Activated CD8-positive, alpha-beta memory T cell treated with anti-CD3 and anti-CD28 coated beads for 48 hours (primary cell): ENCODE results near the gene CCDC13.

Source experiments
- DNase-seq, 3 experiments: peaks; one replicate each; pipeline ENCODE4 v3.0.0-alpha.2; 2020; ENCODE audit warnings: low read depth in 2 of 3, low spot score in 2 of 3

The CCDC13 gene

DNA sequence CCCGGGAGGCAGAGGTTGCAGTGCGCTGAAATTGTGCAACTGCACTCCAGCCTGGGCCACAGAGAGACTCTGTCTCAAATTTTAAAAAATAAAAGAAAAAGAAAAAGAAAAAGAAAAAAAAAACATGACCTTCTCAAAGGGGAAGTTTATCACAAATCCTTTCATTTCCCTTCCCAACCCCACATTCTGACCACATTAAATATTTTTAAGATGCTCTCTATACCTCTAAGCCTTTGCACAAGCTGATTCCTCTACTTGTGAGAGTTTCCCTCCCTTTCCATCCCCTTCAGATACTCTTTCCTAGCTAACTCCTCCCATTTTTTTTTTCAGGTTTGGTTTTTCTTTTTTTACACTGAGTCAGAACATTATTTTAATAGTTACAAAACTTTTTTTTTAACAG lies 27.2 kb upstream of the CCDC13 start:
- no peak for DNase-seq

DNA sequence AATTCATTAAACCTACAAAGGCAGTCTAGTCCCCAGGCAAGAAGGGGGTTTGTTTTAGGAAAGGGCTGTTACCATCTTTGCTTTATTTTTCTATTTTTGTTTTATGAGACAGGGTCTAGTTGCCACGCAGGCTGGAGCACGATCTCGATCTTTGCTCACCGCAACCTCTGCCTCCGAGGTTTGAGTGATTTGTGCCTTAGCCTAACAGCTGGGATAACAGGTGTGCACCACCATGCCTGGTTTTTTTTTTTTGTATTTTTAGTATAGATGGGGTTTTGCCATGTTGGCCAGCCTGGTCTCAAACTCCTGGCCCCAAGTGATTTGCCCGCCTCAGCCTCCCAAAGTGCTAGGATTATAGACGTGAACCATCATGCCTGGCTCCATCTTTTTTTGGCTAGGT lies 26.3 kb upstream of the CCDC13 start:
- DNase-seq: no peak

DNA sequence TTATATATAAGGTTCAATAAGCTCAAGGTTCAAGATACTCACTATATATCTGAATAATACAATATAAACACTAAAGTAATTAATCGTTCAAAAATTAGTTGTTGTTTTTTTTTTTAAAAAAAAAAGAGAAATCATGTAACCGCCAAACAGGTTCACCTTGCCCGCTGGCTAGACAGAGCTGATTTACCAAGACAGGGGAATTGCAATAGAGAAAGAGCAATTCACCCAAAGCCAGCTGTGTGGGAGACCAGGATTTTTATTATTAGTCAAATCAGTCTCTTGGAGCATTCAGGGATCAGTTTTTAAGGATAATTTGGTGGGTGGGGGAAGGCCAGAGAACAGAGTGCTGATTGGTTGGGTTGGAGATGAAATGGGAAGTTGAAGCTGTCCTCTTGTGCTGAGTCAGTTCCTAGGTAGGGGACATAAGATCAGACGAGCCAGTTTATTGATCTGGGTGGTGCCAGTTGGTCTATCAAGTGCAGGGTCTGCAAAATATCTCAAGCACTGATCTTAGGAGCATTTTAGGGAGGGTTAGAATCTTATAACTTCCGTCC lies 23.4 kb upstream of the CCDC13 start:
- DNase-seq: no peak

DNA sequence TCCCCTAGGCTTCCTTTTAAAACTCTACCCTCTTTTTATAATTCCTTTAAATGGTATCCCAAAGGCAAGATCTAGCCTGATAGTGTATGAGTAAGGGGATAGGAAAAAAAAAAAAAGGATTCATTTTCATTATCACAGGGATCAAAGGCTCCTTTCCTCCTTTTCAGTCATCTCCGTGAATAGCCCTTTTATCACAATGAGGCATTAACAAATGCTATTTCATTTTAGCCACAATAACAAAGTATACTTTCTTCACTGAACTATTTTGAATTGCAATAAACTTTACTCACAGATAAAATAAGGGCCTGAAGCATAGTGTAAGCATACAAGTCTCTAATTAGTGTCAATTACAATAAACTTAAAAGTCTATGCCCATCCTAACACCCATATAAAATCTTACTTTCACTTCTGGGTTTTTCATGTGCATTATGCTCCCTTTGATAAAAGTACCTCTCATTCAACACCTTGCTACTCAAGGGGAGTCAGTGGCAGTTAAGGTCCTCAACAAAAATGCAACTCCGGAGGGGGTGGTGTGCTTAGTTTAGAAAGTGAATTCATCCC lies 22.6 kb upstream of the CCDC13 start:
- DNase-seq: no peak

DNA sequence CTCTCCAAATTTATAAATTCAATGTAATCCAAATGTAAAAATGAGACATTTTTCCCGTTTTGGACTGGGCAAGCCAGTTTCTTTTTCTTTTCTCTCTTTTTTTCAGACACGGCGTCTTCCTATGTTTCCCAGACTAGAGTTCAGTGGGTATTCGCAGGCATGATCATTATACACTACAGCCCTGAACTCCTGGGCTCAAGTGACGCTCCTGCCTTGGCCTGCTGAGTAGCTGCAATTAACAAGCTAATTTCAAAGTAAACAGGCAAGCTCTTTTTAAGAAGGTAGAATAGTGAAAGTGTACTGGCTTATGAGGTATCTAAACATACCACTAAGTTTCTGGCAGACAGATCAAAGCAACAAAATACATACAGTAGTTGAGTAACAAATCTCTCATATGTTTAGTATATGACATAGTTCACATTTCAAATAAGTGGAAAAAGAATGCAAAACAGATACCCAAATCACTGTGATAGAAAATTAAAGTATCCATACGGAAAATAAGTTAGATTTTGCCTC lies 17.7 kb upstream of the CCDC13 start:
- DNase-seq: no peak

DNA sequence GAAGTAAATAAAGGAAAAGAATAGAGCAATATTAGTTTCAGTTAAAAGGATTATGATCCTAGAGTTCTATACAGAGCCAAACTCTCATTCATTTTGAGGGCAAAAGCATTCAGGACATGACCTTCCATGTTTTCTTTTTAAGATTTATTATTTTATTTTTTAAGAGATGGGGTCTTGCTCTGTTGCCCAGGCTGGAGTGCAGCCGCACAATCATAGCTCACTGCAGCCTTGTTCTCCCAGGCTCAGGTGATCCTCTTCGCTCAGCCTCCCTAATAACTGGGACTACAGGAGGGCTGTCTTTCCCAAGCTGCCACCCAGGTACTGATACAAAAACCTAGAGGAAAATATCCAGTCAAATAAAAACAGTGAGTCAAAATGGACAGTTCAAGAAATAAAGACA lies 13.6 kb upstream of the CCDC13 start:
- DNase-seq: no peak

DNA sequence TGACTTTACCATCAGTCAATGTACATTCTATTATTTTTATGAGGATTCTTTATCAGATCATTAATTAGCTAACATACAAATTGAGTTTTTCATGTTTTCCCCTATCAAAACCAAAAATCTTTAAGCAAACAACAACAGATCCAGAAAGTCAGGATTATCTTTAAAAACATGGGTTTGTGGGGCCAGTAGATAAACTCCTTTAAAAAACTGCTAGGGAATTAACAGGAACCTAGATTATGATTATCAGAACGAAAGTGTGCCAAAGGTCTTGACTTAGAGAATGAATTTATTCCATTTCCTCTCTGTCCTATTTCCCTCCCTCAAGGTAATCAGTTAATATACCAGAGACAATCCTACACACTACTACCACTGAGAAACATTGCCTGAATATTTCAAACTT lies 13.2 kb upstream of the CCDC13 start:
- DNase-seq: no peak

DNA sequence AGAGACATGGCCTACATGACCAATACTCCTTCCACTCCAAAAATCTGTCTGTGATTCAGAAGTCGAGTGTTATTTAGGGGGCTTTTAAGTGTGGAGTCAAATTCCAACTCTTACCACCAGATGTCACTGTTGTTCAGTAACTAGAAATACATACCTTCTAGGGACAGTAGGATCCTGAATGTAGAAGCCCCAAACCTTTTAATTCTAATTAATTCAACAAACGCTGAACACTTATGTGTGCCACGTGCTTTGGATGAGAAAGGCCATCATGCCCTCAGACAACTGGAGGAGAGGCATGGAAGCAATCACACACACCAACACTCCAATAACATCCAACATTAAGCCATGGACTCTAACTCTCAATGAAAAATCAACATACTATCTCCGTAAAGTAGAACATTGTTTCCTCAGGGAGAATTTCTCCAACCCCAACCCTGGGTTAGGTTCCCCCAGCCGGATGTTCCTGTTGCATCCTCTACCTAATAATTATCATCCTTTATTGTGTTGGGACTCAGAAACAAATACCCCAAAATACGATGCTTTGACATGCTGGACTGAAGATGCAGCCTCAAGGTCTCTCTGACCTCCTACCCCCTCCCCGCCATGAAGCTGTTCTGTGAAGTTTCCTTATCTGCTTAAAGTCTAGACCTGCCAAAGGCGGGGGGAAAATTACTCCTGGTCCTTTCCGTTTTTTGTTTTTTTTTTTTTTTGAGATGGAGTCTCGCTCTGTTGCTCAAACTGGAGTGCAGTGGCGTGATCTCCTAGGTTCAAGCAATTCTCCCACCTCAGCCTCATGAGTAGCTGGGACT lies 8.0 kb upstream of the CCDC13 start:
- peak in 1 of 3 experiments; percentile 19 for DNase-seq

DNA sequence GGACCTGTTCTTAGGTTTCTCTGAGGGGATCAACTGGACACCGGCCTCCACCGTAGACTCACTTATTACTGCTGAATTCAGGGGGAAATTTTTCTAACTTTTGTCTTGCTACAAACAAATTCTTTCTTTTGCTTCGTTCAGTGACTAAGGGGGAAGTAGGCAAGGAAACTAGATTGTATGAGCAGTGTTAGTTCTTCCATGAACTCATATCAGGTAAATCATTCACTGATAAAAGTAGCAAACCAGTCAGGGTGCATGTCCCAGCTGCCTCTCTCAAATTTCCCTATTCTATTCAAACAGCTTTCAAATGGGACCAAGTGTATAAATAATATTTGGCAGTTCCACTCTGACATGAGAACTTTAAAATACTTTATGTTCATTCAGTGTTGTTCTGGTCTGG lies 7.3 kb upstream of the CCDC13 start:
- DNase-seq: no peak

DNA sequence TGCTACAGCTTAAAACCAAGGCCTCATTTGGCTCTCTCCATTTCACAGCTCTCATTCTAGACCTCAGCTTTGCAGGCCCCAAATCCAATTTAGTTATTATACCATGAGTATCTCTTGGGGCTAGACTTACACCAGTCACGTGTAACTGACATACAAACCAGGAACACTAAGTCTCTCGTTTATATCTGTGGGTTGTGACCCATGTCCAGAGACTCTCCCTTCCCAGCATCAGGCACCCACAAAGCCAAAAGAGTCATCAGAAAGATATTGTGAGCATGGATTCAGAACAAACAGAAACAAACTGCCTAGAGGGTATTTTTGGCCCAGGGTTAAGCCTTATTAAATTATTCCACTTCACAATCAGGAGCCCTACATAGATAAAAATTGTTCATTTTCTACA lies 5.6 kb upstream of the CCDC13 start:
- no peak for DNase-seq

DNA sequence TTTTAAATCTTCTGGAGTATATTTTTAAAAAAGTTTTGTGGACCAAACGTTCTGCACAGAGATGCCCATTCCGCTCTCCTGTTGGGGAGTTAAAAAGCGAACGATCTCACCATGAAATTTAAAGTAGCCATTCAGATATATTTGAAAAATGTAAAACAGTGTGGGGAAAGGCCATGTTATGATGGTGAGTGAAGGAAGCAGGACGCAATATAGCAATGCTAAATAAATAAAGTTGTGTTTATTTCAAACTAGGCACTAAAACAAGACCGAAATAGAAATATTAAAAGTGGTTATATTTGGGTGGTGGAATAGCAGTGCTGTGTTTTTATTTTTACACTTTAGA lies 327 bp upstream of the CCDC13 start:
- DNase-seq: no peak

DNA sequence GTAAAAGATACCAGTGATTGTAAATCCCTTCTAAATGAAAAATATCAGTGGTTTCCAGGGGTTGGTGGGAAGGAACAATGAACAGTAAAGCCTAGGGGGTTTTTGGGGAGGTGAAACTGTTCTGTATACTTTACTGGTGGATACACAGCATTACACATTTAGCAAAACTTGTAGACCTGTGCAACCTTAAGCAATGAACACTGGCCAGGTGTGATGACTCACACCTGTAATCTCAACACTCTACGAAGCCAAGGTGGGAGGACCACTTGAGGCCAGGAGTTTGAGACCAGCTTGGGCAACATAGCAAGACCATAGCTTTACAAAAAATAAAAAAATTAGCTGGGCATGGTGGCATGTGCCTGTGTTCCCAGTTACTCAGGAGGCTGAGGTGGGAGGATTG lies 1.8 kb downstream of the CCDC13 start:
- DNase-seq: no peak

DNA sequence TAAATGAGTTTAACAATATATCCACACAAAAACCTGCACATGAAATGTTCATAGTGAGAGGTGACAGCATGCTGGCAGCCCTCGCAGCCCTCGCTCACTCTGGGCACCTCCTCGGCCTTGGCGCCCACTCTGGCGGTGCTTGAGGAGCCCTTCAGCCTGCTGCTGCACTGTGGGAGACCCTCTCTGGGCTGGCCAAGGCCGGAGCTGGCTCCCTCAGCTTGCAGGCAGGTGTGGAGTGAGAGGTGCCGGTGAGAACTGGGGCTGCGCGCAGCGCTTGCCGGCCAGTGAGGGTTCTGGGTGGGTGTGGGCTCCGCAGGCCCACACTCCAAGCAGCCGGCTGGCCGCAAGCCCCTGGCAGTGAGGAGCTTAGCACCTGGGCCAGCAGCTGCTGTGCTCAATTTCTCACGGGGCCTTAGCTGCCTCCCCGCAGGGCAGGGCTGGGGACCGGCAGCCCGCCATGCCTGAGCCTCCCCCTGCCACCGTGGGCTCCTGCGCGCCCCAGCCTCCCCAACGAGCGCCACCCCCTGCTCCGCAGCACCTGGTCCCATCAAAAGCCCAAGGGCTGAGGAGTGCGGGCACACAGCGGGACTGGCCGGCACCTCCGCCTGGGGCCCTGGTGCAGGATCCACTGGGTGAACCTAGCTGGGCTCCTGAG lies 3.4 kb downstream of the CCDC13 start:
- no peak for DNase-seq

DNA sequence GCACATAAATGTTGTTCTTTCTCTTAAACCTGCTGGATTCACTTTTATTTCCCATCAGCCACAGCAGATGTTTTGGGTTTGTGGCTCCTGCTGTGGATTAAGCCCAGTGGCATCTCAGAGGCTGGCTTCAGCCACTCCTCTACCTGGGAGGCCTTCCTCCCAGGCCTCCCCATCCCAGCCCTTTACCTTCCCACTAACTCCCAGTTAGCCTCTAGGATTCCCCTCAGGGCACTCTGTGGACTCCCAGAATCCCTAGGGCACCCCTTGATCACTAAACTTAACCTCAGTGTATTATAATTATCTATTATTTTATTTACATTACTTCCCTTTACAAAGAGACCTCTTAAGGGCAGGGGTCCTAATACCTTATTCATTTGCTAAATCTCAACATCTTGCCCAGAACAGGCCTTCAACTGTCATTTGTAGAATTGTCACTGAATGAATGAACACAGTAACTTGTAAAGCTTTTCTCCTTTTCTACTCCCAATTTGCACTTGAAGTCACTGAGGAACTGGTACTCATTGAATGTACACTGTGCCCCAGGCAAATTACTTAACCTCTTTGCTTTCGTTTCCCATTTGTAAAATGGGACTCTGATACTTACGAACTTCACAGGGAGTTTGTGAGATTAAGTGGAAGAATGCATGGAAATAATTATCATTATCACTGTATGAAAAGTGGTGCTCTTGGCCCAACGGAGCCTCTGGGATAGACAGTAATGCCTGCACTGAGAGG lies 8.3 kb downstream of the CCDC13 start:
- DNase-seq: no peak

DNA sequence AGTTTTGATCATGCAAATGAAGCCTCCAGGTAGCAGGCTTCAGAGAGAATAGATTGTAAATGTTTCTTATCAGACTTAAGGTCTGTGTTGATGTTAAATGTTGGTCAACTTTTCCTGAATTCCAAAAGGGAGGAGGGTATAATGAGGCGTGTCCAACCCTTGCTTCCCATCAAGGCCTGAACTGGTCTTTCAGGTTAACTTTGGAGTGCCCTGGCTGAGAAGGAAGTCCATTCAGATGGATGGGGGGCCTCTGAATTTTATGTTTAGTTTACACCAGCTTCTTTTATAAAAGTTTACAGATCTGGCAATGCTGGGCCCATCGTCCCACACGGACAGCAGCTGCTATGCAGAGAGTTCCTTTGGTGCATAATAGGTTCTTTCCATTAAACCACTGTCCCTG lies 8.9 kb downstream of the CCDC13 start:
- DNase-seq: no peak

DNA sequence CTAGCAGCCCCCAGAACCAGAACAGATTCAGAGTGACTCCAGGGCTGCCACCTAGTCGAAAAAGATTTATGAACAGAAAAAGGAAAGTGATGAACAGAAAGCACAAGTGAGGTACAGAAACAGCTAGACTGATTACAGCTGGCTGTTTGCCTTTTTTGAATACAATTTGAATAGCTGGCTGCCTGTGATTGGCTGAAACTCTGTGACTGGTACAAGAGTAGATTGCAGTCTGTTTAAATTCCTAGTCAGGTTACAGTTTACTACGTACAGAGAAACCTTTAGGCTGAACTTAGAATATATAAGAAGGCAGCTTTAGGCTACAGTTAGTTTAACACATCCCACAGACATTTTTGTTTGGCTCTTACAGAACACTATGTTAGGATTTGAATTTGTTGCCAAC lies 10.0 kb downstream of the CCDC13 start:
- no peak for DNase-seq

DNA sequence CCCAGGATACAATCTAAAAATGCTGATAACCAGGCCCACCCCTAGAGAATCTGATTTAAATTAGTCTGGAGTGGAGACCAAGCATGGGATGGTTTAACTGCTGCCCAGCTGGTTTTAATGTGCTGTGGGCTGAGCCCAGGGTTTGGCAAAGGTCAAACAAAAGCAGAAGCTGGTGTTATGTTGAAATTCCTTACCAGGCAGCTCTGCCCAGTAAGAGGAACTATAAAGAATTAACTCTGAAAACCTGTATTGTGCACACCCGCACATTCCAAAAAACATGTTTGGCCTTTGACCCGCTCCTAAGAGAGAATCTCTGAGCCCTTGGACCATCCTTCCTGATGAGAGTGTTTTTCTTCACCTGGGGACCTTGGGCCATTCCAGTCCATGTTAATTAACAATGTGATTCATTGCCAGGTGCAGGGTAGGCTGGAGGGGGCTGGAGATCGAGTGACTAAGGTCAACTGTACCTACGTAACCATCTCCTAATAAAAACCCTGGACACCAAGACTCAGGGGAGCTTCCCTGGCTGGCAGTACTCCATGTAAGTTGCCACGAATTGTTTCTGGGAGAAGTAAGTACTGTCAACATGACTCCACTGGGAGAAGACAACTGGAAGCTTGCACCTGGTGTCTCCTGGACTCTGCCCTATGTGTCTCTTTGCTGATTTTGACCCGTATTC lies 10.9 kb downstream of the CCDC13 start:
- no peak for DNase-seq

DNA sequence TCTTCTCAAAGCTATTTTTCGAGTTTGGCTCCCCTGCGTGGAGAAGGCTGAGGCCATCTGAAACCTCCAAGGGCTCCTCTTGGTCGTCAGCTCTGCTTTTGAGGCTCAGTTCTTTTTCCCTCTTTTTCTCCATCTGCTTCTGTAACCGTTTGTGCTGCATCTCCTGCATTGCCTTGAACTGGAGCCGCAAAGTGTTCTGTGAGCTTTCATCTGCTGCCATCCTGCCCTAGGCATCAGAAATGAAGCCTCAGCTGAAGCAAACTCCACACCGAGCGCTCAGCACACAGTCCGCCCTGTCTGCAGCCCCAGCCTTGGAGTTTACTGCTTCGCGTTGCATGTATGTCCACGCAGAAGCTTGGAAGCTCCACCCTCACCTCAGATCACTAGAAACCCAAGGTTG lies 14.9 kb downstream of the CCDC13 start:
- DNase-seq: no peak

DNA sequence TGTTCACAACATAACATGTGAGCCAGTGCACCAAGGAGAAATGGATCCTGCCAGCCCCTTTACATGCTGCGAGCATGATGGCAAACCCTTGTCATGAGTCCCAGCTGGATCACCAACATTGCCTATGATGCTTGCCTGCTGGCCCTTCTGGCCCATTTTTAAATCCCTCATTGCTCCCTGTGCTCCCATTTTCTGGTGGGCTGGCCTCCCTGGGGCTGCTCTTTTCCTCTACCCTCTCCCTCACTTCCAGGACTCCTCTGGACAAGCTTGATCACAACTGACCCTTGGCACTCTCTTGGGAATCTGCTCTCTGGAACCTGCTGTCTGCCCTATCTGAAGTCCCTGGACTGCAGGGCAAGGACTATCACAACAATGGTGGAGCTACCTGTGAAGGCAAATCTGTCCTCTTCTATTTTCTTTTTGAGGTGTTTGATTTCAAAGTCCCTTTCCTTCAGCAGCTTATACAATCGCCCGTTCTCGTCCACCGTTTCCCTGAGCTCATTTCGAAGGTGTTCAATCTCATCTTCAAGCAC lies 16.3 kb downstream of the CCDC13 start:
- DNase-seq: no peak

DNA sequence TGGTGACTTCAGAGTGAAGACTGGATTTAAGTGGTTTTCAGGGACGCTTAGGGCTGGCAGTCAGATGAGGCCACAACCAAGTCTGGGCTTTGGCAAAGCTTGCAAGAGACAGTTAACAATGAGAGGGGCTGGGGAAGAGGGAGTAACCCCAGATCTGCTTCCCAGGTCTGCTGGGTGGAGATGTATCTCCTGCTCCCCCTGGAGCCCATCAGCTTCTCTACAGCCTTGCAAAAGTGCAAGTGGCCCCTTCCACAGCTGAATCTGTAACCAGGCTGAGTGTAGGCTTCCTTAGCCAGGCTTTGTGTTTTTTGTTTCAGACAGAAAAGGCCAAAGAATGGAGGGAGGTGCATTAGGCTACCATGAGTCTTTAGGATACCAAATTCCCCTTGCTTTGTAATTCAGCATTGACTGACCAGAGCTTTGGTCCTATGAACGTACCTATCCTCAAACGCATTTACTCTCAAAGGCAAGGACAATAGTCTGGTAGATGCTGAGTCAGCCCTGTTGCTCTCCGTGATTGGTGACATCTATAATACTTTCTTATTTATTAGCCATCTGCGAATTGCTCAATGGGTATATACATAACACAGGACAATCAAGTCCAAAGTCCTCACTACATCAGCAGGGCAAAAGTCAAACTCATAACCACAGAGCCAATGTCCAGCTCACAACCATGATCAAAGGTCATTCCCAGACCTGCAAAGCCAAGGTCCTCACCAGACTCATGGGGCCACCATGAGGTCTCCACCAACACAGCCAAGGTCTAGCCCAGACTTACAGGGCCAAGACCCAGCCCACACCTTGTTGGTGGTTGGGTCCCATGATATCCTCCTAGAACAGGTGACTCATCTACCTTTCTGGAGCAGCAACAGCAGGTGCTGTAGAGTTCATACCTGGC lies 17.1 kb downstream of the CCDC13 start:
- DNase-seq: no peak
